Right lobe of liver (tissue), 6 donors: ENCODE data around the gene AP4M1. TPM values are rescaled to one million over a fixed set of nuclear protein-coding genes. Genes with fewer than 3 reads are reported as not detected.
"Not testable (repeated sequence)": the region's sequence is repeated elsewhere in the genome, so short reads cannot be mapped to it uniquely, and the experiment has no call there.

Experiments used
- ATAC-seq, 4 donors: fragments of 200-7000 bp; cut with Tn5 transposase; one replicate each; pipeline ENCODE4 v1.9.1; 2020; ENCODE audit warnings: mild to moderate bottlenecking in 4 of 4, moderate library complexity in 4 of 4
- DNase-seq, 3 donors: peaks; one replicate each; pipeline ENCODE4 v3.0.0-alpha.2; 2020
- H3K27ac ChIP-seq, 3 donors: fragments of 200-600 bp; one replicate each; pipeline ENCODE4 v1.8.0; 2022
- H3K27me3 ChIP-seq, 2 donors: fragments of 200-600 bp; one replicate each; pipeline ENCODE4 v1.8.0; 2022
- H3K36me3 ChIP-seq, 4 donors: fragments of 200-600 bp; sonication (generic) in 1 of 4; one replicate each; pipeline versions ENCODE4 v1.5.1 to v1.8.0; 2017 to 2022; ENCODE audit warnings: control low read depth in 1 of 4
- H3K4me1 ChIP-seq, 4 donors: fragments of 200-600 bp; sonication (generic) in 1 of 4; one replicate each; pipeline versions ENCODE4 v1.5.1 to v1.8.0; 2017 to 2022; ENCODE audit warnings: control low read depth in 1 of 4
- H3K4me3 ChIP-seq, 3 donors: fragments of 200-600 bp; one replicate each; pipeline ENCODE4 v1.8.0; 2022
- H3K9me3 ChIP-seq, 4 donors: fragments of 200-600 bp; sonication (generic) in 1 of 4; one replicate each; pipeline versions ENCODE4 v1.5.1 to v1.8.0; 2017 to 2022; ENCODE audit warnings: control low read depth in 1 of 4
- CTCF ChIP-seq, 4 donors: fragments of 200-600 bp in 3 of 4; fragments of 450-650 bp in 1 of 4; IDR thresholded peaks; one replicate each; pipeline versions ENCODE4 v1.5.1 to v1.8.0; 2016 to 2022; ENCODE audit warnings: antibody characterized with exemption in 4 of 4, mild to moderate bottlenecking in 2 of 4
- POLR2A ChIP-seq: fragments of 450-650 bp; IDR thresholded peaks from one replicate; pipeline ENCODE4 v1.6.1; 2017; ENCODE audit warnings: antibody characterized with exemption, mild to moderate bottlenecking
- WGBS: methylation state at CpG from one replicate; pipeline ENCODE4 v1.1.6; 2018; ENCODE audit warnings: low coverage, low lambda C conversion rate; ENCODE audit not compliant: insufficient coverage; ENCODE audit errors: missing lambda C conversion rate; 5-methylcytosine and 5-hydroxymethylcytosine counted together
- intact Hi-C, 2 donors: fragments of 100-400 bp; cut with DNase I; formaldehyde crosslinking; loops; one replicate each; pipeline versions ENCODE4 v1.11.2 to v1.14.1; 2022
- total RNA-seq, 6 experiments: library from RNA; depleted of rRNA in 2 of 6; stranded (reverse); fragments of >200 nt in 2 of 6; fragmentation: NEBNext Ultra II Directional in 3 of 6; extraction: Animal tissue kit (Norgen Biotek cat#: 25700) in 3 of 6; gene quantifications; one replicate each; pipeline versions ENCODE4 v1.1.0 to v1.2.4, GENCODE V29; 2016 to 2023
- donor health status: DM: no; HTN: yes; CAD: no.
- donor health status: DM: no; HTN: no; CAD: no.
- donor health status: DM: no; HTN: no; CAD: no.
- donor health status: DM: no; HTN: yes; CAD: no.
- donor health status: DM: no; HTN: yes; CAD: no.

AP4M1 gene
- total RNA-seq, 6 experiments from 2014 or later, result 2.7 to 7.3 (median 4.3) TPM

DNA sequence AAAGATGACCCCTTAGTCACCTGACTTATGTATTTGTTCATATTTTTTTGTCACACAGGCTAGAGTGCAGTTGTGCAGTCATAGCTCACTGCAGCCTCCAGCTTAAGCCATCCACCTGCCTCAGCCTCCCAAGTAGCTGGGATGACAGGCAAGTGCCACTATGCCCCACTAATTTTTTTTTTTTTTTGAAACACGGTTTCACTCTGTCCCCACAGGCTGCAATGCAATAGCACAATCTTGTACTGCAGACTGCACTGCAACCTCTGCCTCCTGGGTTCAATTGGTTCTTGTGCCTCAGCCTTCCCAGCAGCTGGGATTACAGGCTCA, 27.2 kb downstream of the AP4M1 start:
- no peaks in the 10 kb centered on the region for H3K36me3 ChIP-seq
- peaks cover 0 to 40% (median 0%) of the 10 kb centered on the region in 4 donors for H3K4me1 ChIP-seq
- no peaks in the 10 kb centered on the region for H3K9me3 ChIP-seq
- intact Hi-C loops, result no loop called here
- H3K27me3 ChIP-seq, result no peaks in the 10 kb centered on the region
- no peak overlapping the region for H3K27ac ChIP-seq
- WGBS, result 33% methylated on average over 1 of the region's 1 CpG
- no peak overlapping the region for H3K4me3 ChIP-seq
- TF ChIP-seq CTCF (IDR thresholded peaks at IDR 0.05) (no peak), POLR2A (no peak)
- ATAC-seq (no peak), DNase-seq (no peak)

DNA sequence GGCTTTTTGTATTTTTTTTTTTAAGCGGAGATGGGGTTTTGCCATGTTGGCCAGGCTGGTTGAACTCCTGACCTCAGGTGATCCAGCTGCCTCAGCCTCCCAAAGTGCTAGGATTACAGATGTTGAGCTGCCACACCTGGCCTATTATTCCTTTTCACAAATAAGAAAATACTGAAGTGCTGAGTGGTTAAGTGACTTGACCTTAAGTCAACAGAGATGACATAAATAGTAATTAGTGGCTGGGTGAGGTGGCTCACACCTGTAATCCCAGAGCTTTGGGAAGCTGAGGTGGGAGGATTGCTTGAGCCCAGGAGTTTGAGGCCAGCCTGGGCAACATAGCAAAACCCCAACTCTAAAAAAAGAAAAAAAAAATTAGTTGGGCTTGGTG, 28.8 kb downstream of the AP4M1 start:
- not testable (repeated sequence) for H3K36me3 ChIP-seq, DNase-seq, H3K27ac ChIP-seq, H3K4me3 ChIP-seq, ATAC-seq, H3K27me3 ChIP-seq, H3K9me3 ChIP-seq
- intact Hi-C loops, result loop anchor here (10.0 kb wide), 1 partner anchor 95 kb away; no protein-coding TSS in a partner anchor
- 92% methylated on average over 1 of the region's 1 CpG for WGBS
- peaks cover 0 to 36% (median 0%) of the 10 kb centered on the region in 4 donors for H3K4me1 ChIP-seq

GRCh38 chr7:100130608-100131453, 29.4 kb downstream of the AP4M1 start:
- peak; percentile 79 to 94 (median 88) for TF ChIP-seq CTCF (IDR thresholded peaks at IDR 0.05)
- no peak for TF ChIP-seq POLR2A
- H3K36me3 ChIP-seq, result no peaks in the 10 kb centered on the region
- H3K27me3 ChIP-seq, result no peaks in the 10 kb centered on the region
- WGBS, result 9% methylated on average over 13 of the region's 24 CpGs
- H3K4me3 ChIP-seq, result peak overlapping the region; percentile 27 to 49 (median 48)
- DNase-seq, result peak; percentile 84 to 87 (median 86)
- peak; percentile 65 to 73 (median 68) for ATAC-seq
- peak overlapping the region in 2 of 3 donors; percentile 63 to 64 for H3K27ac ChIP-seq
- H3K9me3 ChIP-seq, result no peaks in the 10 kb centered on the region
- peaks cover 0 to 32% (median 0%) of the 10 kb centered on the region in 4 donors for H3K4me1 ChIP-seq
- intact Hi-C loops, result loop anchor here (10.0 kb wide), 1 partner anchor 94 kb away; no protein-coding TSS in a partner anchor

- DNase-seq (no peak), ATAC-seq (no peak)
- intact Hi-C loops, result loop anchor here (10.0 kb wide), 1 partner anchor 93 kb away; no protein-coding TSS in a partner anchor
- Histone ChIP-seq H3K9me3 (no peaks in the 10 kb centered on the region), H3K4me3 (peak overlapping the region in 1 of 3 donors; percentile 27), H3K4me1 (peaks cover 0 to 26% (median 0%) of the 10 kb centered on the region in 4 donors), H3K27ac (no peak overlapping the region), H3K27me3 (no peaks in the 10 kb centered on the region), H3K36me3 (no peaks in the 10 kb centered on the region)
- WGBS, result 45% methylated on average over 7 of the region's 7 CpGs
- TF ChIP-seq POLR2A (no peak), CTCF (IDR thresholded peaks at IDR 0.05) (no peak)
Measured at GRCh38 chr7:100132126-100132525, 30.7 kb downstream of the AP4M1 start.

- peak in 2 of 3 donors; percentile 67 to 68 for DNase-seq
- peaks cover 0 to 26% (median 0%) of the 10 kb centered on the region in 4 donors for H3K4me1 ChIP-seq
- no peak overlapping the region for H3K4me3 ChIP-seq
- peak; percentile 77 to 83 (median 78) for ATAC-seq
- no peaks in the 10 kb centered on the region for H3K36me3 ChIP-seq
- H3K27me3 ChIP-seq, result no peaks in the 10 kb centered on the region
- intact Hi-C loops, result loop anchor here (10.0 kb wide), 1 partner anchor 92 kb away; no protein-coding TSS in a partner anchor
- H3K27ac ChIP-seq, result no peak overlapping the region
- TF ChIP-seq POLR2A, result no peak
- peak; percentile 84 to 85 (median 84) for TF ChIP-seq CTCF (IDR thresholded peaks at IDR 0.05)
- 21% methylated on average over 3 of the region's 3 CpGs for WGBS
- H3K9me3 ChIP-seq, result no peaks in the 10 kb centered on the region
Measured at GRCh38 chr7:100132697-100133151, 31.3 kb downstream of the AP4M1 start.
